H1 (cell line): Measurements from ENCODE around the gene CENPO. TPM values are rescaled to one million over a fixed set of nuclear protein-coding genes. Genes with fewer than 3 reads are reported as not detected.

Experiments used
- CTCF ChIA-PET: fragments of 300-600 bp; sonication (Branson Sonifier 250); formaldehyde crosslinking; loops from one replicate; lab custom pipeline; 2021; ENCODE audit not compliant: partially characterized antibody; lab: Charles Lee
- POLR2A ChIA-PET: fragments of 300-600 bp; sonication (Branson Sonifier 250); formaldehyde crosslinking; loops from one replicate; lab custom pipeline; 2021; ENCODE audit warnings: inconsistent platforms; ENCODE audit not compliant: partially characterized antibody; lab: Charles Lee
- DNase-seq, 2 experiments: peaks; one replicate each; pipeline versions ENCODE4 v3.0.0 to v3.0.0-alpha.2; 2010 to 2022; ENCODE audit warnings: low spot score in 2 of 2, low read depth in 1 of 2, mixed read lengths in 1 of 2
- FAIRE-seq: peaks from 2 replicates; lab custom pipeline; 2011; peaks lifted over from hg19 to GRCh38; lab: Jason Lieb, UNC
- H2AFZ ChIP-seq: 2 replicates; pipeline ENCODE4 v1.8.1; 2012; ENCODE audit warnings: low read length, inconsistent platforms
- H2AK5ac ChIP-seq: 2 replicates; pipeline ENCODE4 v1.6.1; 2013; ENCODE audit warnings: low read depth, low read length
- H2BK120ac ChIP-seq: replicated peaks from 2 replicates; pipeline ENCODE3; 2013; ENCODE audit warnings: low read depth, low read length, inconsistent platforms
- H2BK12ac ChIP-seq: 2 replicates; pipeline ENCODE4 v1.6.1; 2013; ENCODE audit warnings: low read depth, low read length
- H2BK15ac ChIP-seq: 2 replicates; pipeline ENCODE4 v1.6.1; 2013; ENCODE audit warnings: low read length
- H2BK20ac ChIP-seq: 2 replicates; pipeline ENCODE4 v1.6.1; 2013; ENCODE audit warnings: low read length
- H2BK5ac ChIP-seq: 2 replicates; pipeline ENCODE4 v1.6.1; 2013; ENCODE audit warnings: low read depth, low read length
- H3K14ac ChIP-seq: 2 replicates; pipeline ENCODE4 v1.6.1; 2013; ENCODE audit warnings: inconsistent platforms; ENCODE audit not compliant: insufficient read length
- H3K18ac ChIP-seq: 2 replicates; pipeline ENCODE4 v1.6.1; 2013; ENCODE audit warnings: low read length; ENCODE audit errors: extremely low read depth
- H3K23ac ChIP-seq: 2 replicates; pipeline ENCODE4 v1.6.1; 2013; ENCODE audit warnings: inconsistent platforms; ENCODE audit not compliant: insufficient read length
- H3K23me2 ChIP-seq: 2 replicates; pipeline ENCODE4 v1.6.1; 2013; ENCODE audit warnings: low read depth, low read length
- H3K27ac ChIP-seq: 2 replicates; pipeline ENCODE4 v1.6.1; 2011; ENCODE audit warnings: low read depth, low read length, inconsistent platforms
- H3K27me3 ChIP-seq, 4 experiments: replicated peaks in 1 of 4; 1 replicate in 1 of 4; 2 replicates in 3 of 4; pipeline versions ENCODE4 v1.6.1 to v1.8.1; 2011 to 2013; ENCODE audit warnings: low read length in 3 of 4, mild to moderate bottlenecking in 3 of 4, inconsistent platforms in 2 of 4, mixed read lengths in 2 of 4, moderate library complexity in 1 of 4; ENCODE audit not compliant: control insufficient read depth in 3 of 4, insufficient read depth in 3 of 4; ENCODE audit errors: extremely low read depth in 1 of 4
- H3K36me3 ChIP-seq, 4 experiments: 2 replicates each; pipeline versions ENCODE4 v1.6.1 to v1.8.1; 2011 to 2013; ENCODE audit warnings: mild to moderate bottlenecking in 4 of 4, low read length in 3 of 4, moderate library complexity in 2 of 4, control low read depth in 1 of 4, inconsistent platforms in 1 of 4; ENCODE audit not compliant: insufficient read depth in 4 of 4, control insufficient read depth in 2 of 4
- H3K4ac ChIP-seq: replicated peaks from 2 replicates; pipeline ENCODE3; 2013; ENCODE audit warnings: low read length, low read depth, mixed read lengths, inconsistent platforms; ENCODE audit not compliant: insufficient read length
- H3K4me1 ChIP-seq, 4 experiments: replicated peaks in 1 of 4; 1 replicate in 1 of 4; 2 replicates in 3 of 4; pipeline versions ENCODE4 v1.6.1 to v1.8.1; 2011 to 2013; ENCODE audit warnings: low read length in 3 of 4, inconsistent platforms in 2 of 4, mixed read lengths in 1 of 4; ENCODE audit not compliant: insufficient read depth in 4 of 4, control insufficient read depth in 3 of 4
- H3K4me2 ChIP-seq, 2 experiments: 2 replicates each; pipeline versions ENCODE4 v1.6.1 to v1.8.1; 2011 to 2013; ENCODE audit warnings: low read depth in 2 of 2, low read length in 2 of 2, control low read depth in 1 of 2, inconsistent platforms in 1 of 2, mild to moderate bottlenecking in 1 of 2; ENCODE audit not compliant: insufficient read depth in 1 of 2
- H3K4me3 ChIP-seq, 4 experiments: fragments of 200-600, 300-600 bp in 1 of 4; sonication (generic), shearing (Covaris generic), sonication (Bioruptor Twin) in 1 of 4; 2 replicates each; pipeline versions ENCODE4 v1.5.1 to v1.8.1; 2011 to 2016; ENCODE audit warnings: low read length in 4 of 4, low read depth in 3 of 4, control low read depth in 2 of 4, inconsistent platforms in 2 of 4, mild to moderate bottlenecking in 2 of 4, mixed read lengths in 1 of 4, moderate library complexity in 1 of 4; ENCODE audit not compliant: insufficient read depth in 2 of 4; ENCODE audit errors: extremely low read depth in 1 of 4
- H3K56ac ChIP-seq: replicated peaks from 2 replicates; pipeline ENCODE3; 2013; ENCODE audit warnings: low read depth, mild to moderate bottlenecking, mixed read lengths, low read length, inconsistent platforms; ENCODE audit not compliant: insufficient read length
- H3K79me1 ChIP-seq: 2 replicates; pipeline ENCODE4 v1.6.1; 2013; ENCODE audit warnings: low read depth, low read length, control low read depth
- H3K79me2 ChIP-seq, 2 experiments: 2 replicates each; pipeline versions ENCODE4 v1.6.1 to v1.8.1; 2012 to 2013; ENCODE audit warnings: low read length in 2 of 2, mild to moderate bottlenecking in 2 of 2, inconsistent platforms in 1 of 2; ENCODE audit not compliant: insufficient read depth in 2 of 2, control insufficient read depth in 1 of 2
- H3K9ac ChIP-seq, 4 experiments: replicated peaks in 1 of 4; 1 replicate in 1 of 4; 2 replicates in 3 of 4; pipeline versions ENCODE4 v1.6.1 to v1.8.1; 2011 to 2013; ENCODE audit warnings: low read depth in 3 of 4, low read length in 3 of 4, control low read depth in 2 of 4, mild to moderate bottlenecking in 2 of 4, moderate library complexity in 2 of 4, inconsistent platforms in 1 of 4; ENCODE audit errors: extremely low read depth in 1 of 4
- H3K9me3 ChIP-seq, 2 experiments: 2 replicates each; pipeline versions ENCODE4 v1.6.1 to v1.8.1; 2012 to 2013; ENCODE audit warnings: mild to moderate bottlenecking in 2 of 2, moderate library complexity in 2 of 2, control low read depth in 1 of 2, inconsistent platforms in 1 of 2, low read depth in 1 of 2, low read length in 1 of 2, mixed read lengths in 1 of 2; ENCODE audit not compliant: insufficient read depth in 2 of 2
- H4K20me1 ChIP-seq, 2 experiments: replicated peaks in 1 of 2; 2 replicates each; pipeline versions ENCODE3 to v1.8.1; 2011 to 2013; ENCODE audit warnings: inconsistent platforms in 2 of 2, low read length in 2 of 2, mild to moderate bottlenecking in 1 of 2; ENCODE audit not compliant: insufficient read depth in 2 of 2, control insufficient read depth in 1 of 2
- H4K5ac ChIP-seq: 2 replicates; pipeline ENCODE4 v1.6.1; 2013; ENCODE audit warnings: low read length, low read depth, mixed read lengths, inconsistent platforms; ENCODE audit not compliant: insufficient read length
- H4K8ac ChIP-seq: 2 replicates; pipeline ENCODE4 v1.8.0; 2013; ENCODE audit warnings: mild to moderate bottlenecking, moderate library complexity, low read length, inconsistent platforms; ENCODE audit not compliant: insufficient read depth; ENCODE audit errors: extremely low read depth
- H4K91ac ChIP-seq: replicated peaks from 2 replicates; pipeline ENCODE3; 2013; ENCODE audit warnings: low read length, mixed read lengths, inconsistent platforms; ENCODE audit not compliant: insufficient read length
- ASH2L ChIP-seq: fragments of 200-600, 300-600 bp; sonication (generic); IDR thresholded peaks from one replicate; pipeline ENCODE4 v1.7.1; 2017; ENCODE audit warnings: low read length
- ATF2 ChIP-seq: IDR thresholded peaks from 2 replicates; pipeline ENCODE4 v1.6.1; 2012; ENCODE audit warnings: low read length, inconsistent platforms
- JUND ChIP-seq: IDR thresholded peaks from 2 replicates; pipeline ENCODE4 v1.6.1; 2011; ENCODE audit warnings: mild to moderate bottlenecking, improper control_type of control experiment, low read length
- POLR2AphosphoS5 ChIP-seq: IDR thresholded peaks from 2 replicates; pipeline ENCODE4 v1.6.1; 2011; ENCODE audit warnings: low read depth, low read length
- POU5F1 ChIP-seq: IDR thresholded peaks from 2 replicates; pipeline ENCODE4 v1.6.1; 2011; ENCODE audit warnings: low read depth, mild to moderate bottlenecking, low read length, moderate library complexity
- RNF2 ChIP-seq: fragments of 200-900, 300-1000 bp; sonication (generic); IDR thresholded peaks from 2 replicates; pipeline ENCODE4 v1.7.1; 2016; ENCODE audit warnings: borderline replicate concordance, low read depth, mild to moderate bottlenecking, antibody characterized with exemption, low read length; ENCODE audit not compliant: poor library complexity, severe bottlenecking; ENCODE audit errors: missing control alignments
- RXRA ChIP-seq: IDR thresholded peaks from 2 replicates; pipeline ENCODE4 v1.6.1; 2011; ENCODE audit warnings: low read depth, mild to moderate bottlenecking, low read length, moderate library complexity; ENCODE audit not compliant: insufficient read depth
- SP2 ChIP-seq: IDR thresholded peaks from 2 replicates; pipeline ENCODE4 v1.6.1; 2012; ENCODE audit warnings: mild to moderate bottlenecking, low read length, inconsistent platforms
- SRF ChIP-seq: IDR thresholded peaks from 2 replicates; pipeline ENCODE4 v1.6.1; 2011; ENCODE audit warnings: mild to moderate bottlenecking, low read depth, low read length, moderate library complexity
- TEAD4 ChIP-seq: IDR thresholded peaks from 2 replicates; pipeline ENCODE4 v1.6.1; 2012; ENCODE audit warnings: low read depth, low read length, inconsistent platforms, mixed read lengths
- YY1 ChIP-seq: IDR thresholded peaks from 2 replicates; pipeline ENCODE4 v1.6.1; 2011; ENCODE audit warnings: low read depth, mild to moderate bottlenecking, low read length
- WGBS, 2 experiments: shearing (Covaris generic) in 1 of 2; methylation state at CpG; one replicate each; pipeline versions ENCODE4 v1.1.6 to v1.1.7; 2013 to 2015; ENCODE audit warnings: low lambda C conversion rate in 2 of 2, mixed read lengths in 2 of 2, inconsistent platforms in 1 of 2, low coverage in 1 of 2, missing lambda C conversion rate in 1 of 2; ENCODE audit not compliant: insufficient replicate concordance in 2 of 2, insufficient coverage in 1 of 2, insufficient read length in 1 of 2; ENCODE audit errors: extremely low coverage in 1 of 2, missing lambda C conversion rate in 1 of 2; 5-methylcytosine and 5-hydroxymethylcytosine counted together
- polyA plus RNA-seq, 7 experiments: library from polyadenylated mRNA; depleted of rRNA in 3 of 7; stranded (reverse) in 5 of 7; unstranded in 2 of 7; fragments of >200 nt in 5 of 7; fragments of 200-250 nt in 2 of 7; gene quantifications; 1 replicate in 5 of 7; 2 replicates in 1 of 7; 4 replicates in 1 of 7; pipeline versions ENCODE4 v1.2.1 to v1.2.3, GENCODE V29; 2011 to 2013; ENCODE audit warnings: missing spikeins in 2 of 7, mixed read lengths in 2 of 7
- total RNA-seq: library from RNA; stranded (reverse); fragmentation: NEBNext Ultra II Directional; extraction: Animal tissue kit (Norgen Biotek cat#: 25700); gene quantifications from 2 replicates; pipeline ENCODE4 v1.2.1, GENCODE V29; 2021
- TF ChIP-seq, protein P1 (sequence below): IDR thresholded peaks from 2 replicates; pipeline ENCODE4 v1.6.1; 2012; ENCODE audit warnings: inconsistent platforms

The CENPO gene
- total and polyA plus RNA-seq, 2 of the 8 experiments (the other 6 are each of a cell fraction or from before 2014, with no cell fraction given): 34.4 to 46.3 TPM

DNA sequence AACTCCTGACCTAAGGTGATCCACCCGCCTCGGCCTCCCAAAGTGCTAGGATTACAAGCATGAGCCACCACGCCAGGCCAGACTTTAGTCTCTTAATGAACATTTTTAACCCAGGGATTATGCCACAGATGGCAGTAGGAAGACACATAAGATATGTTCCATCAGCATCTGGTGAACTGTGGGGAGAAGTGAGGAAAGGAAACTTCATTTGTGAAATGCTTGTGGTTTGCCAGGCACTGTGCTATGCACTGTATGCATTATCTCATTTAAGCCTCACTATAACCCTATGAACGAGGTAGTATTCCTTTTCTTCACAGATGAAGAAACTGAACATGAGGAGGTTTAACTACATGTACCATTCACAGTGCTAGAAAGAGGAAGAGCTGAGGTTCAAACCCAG lies 29.4 kb upstream of the CENPO start:
- FAIRE-seq (no peak), DNase-seq (no peak)
- no peak overlapping the region for H3K14ac ChIP-seq

More for the DNA sequence above, 29.4 kb upstream of the CENPO start:
- H3K9ac ChIP-seq: no peak overlapping the region
- 87% methylated on average over 4 of the region's 4 CpGs; no CpG with 5 or more reads in 1 of the 2 experiments for WGBS, 2 experiments
- H2BK120ac ChIP-seq: no peak overlapping the region
- H2BK5ac ChIP-seq: no peak overlapping the region
- no peaks in the 10 kb centered on the region for H4K20me1 ChIP-seq
- no peak overlapping the region for H2BK20ac ChIP-seq
- POLR2A ChIA-PET: no interaction called here
- no peak overlapping the region for H3K27ac ChIP-seq
- no peaks in the 10 kb centered on the region for H3K27me3 ChIP-seq
- no peak overlapping the region for H4K91ac ChIP-seq
- no peak overlapping the region for H3K4me2 ChIP-seq
- H4K5ac ChIP-seq: no peak overlapping the region
- H3K56ac ChIP-seq: no peak overlapping the region
- no peak overlapping the region for H2BK15ac ChIP-seq
- H2BK12ac ChIP-seq: no peak overlapping the region
- peaks cover 0 to 12% (median 0%) of the 10 kb centered on the region in 4 experiments; a peak in 4 of 8 replicates for H3K36me3 ChIP-seq
- TF ChIP-seq YY1 (no peak), RNF2 (no peak), RXRA (no peak), ASH2L (no peak), POLR2AphosphoS5 (no peak), POU5F1 (no peak), TEAD4 (no peak), ATF2 (no peak), SP2 (no peak), JUND (no peak), SRF (no peak)
- TF ChIP-seq, protein P1, sequence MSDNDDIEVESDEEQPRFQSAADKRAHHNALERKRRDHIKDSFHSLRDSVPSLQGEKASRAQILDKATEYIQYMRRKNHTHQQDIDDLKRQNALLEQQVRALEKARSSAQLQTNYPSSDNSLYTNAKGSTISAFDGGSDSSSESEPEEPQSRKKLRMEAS: no peak
- TF ChIP-seq, all 59 proteins: peak for 0
- no peak overlapping the region for H3K4ac ChIP-seq
- no peaks in the 10 kb centered on the region for H3K79me2 ChIP-seq
- H3K4me3 ChIP-seq: no peak overlapping the region
- H3K23me2 ChIP-seq: no peaks in the 10 kb centered on the region
- H3K79me1 ChIP-seq: no peaks in the 10 kb centered on the region
- H3K4me1 ChIP-seq: no peaks in the 10 kb centered on the region; a peak in 2 of 7 replicates
- no peak overlapping the region for H4K8ac ChIP-seq
- H3K18ac ChIP-seq: no peak overlapping the region
- CTCF ChIA-PET: no interaction called here
- H3K23ac ChIP-seq: no peak overlapping the region
- H3K9me3 ChIP-seq: no peaks in the 10 kb centered on the region
- H2AK5ac ChIP-seq: no peak overlapping the region
- no peak overlapping the region for H2AFZ ChIP-seq
